IMR-90 (cell line): ENCODE results near the gene POLR3A.

Experiments
- CEBPB ChIP-seq: IDR thresholded peaks from 2 replicates; pipeline ENCODE4 v1.6.1; 2012; ENCODE audit warnings: low read depth, low read length, improper control_type of control experiment
- CTCF ChIP-seq: conservative IDR thresholded peaks from 2 replicates; pipeline ENCODE4 v1.5.1; 2012; ENCODE audit warnings: mild to moderate bottlenecking, low read depth, low read length, improper control_type of control experiment
- FOS ChIP-seq: fragments of 150-350 bp; IDR thresholded peaks from 2 replicates; pipeline ENCODE4 v1.6.1; 2016; ENCODE audit warnings: low read depth, low read length
- MAZ ChIP-seq: IDR thresholded peaks from 2 replicates; pipeline ENCODE4 v1.6.1; 2012; ENCODE audit warnings: low read depth, mild to moderate bottlenecking, low read length, improper control_type of control experiment, moderate library complexity, borderline replicate concordance
- MXI1 ChIP-seq: IDR thresholded peaks from 2 replicates; pipeline ENCODE4 v1.6.1; 2012; ENCODE audit warnings: low read depth, mild to moderate bottlenecking, low read length, moderate library complexity, borderline replicate concordance
- POLR2A ChIP-seq: IDR thresholded peaks from 2 replicates; pipeline ENCODE4 v1.6.1; 2012; ENCODE audit warnings: mild to moderate bottlenecking, low read depth, low read length
- RAD21 ChIP-seq: IDR thresholded peaks from 2 replicates; pipeline ENCODE4 v1.6.1; 2012; ENCODE audit warnings: low read length, improper control_type of control experiment
- RFX5 ChIP-seq: IDR thresholded peaks from 2 replicates; pipeline ENCODE4 v1.8.0; 2012; ENCODE audit warnings: low read depth, mild to moderate bottlenecking, low read length, moderate library complexity
- SMC3 ChIP-seq: fragments of 150-350 bp; IDR thresholded peaks from 2 replicates; pipeline ENCODE4 v1.6.1; 2016; ENCODE audit warnings: low read depth, mild to moderate bottlenecking, antibody characterized with exemption, low read length, moderate library complexity
- TF ChIP-seq, protein P1 (sequence below): fragments of 150-350 bp; IDR thresholded peaks from 2 replicates; pipeline ENCODE4 v1.6.1; 2017; ENCODE audit warnings: mild to moderate bottlenecking, antibody characterized with exemption, low read length, low read depth

DNA sequence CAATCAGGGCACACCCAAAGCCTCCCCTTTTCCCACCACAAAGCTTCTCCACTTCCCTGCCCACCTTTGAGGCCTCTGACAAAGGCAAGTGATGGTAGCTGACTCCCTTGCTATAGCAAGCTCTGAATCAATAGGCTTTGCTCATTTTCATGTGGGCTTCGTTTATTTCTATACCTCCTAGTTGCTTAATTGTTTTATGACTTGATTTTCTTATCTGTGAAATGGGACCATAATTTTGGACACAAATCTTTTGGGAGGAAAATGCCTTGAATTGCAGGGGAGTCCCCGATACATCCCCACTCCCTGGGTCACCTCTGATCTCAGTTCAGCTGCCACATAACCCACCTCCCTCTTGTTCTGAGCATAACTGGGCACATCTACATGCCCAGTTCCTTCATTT is 89.1 kb downstream of the POLR3A start:
- TF ChIP-seq CTCF (no peak), RAD21 (no peak), POLR2A (no peak), MXI1 (no peak), FOS (no peak), CEBPB (no peak), RFX5 (no peak), MAZ (no peak), SMC3 (no peak)
- TF ChIP-seq, protein P1, sequence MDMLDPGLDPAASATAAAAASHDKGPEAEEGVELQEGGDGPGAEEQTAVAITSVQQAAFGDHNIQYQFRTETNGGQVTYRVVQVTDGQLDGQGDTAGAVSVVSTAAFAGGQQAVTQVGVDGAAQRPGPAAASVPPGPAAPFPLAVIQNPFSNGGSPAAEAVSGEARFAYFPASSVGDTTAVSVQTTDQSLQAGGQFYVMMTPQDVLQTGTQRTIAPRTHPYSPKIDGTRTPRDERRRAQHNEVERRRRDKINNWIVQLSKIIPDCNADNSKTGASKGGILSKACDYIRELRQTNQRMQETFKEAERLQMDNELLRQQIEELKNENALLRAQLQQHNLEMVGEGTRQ = no peak
